Medulla oblongata (tissue), 1 donor: ENCODE results near the gene TRAP1.

Source experiments
- DNase-seq: peaks from one replicate; pipeline ENCODE4 v3.0.0-alpha.2; 2015; ENCODE audit errors: extremely low spot score

TRAP1 gene

DNA sequence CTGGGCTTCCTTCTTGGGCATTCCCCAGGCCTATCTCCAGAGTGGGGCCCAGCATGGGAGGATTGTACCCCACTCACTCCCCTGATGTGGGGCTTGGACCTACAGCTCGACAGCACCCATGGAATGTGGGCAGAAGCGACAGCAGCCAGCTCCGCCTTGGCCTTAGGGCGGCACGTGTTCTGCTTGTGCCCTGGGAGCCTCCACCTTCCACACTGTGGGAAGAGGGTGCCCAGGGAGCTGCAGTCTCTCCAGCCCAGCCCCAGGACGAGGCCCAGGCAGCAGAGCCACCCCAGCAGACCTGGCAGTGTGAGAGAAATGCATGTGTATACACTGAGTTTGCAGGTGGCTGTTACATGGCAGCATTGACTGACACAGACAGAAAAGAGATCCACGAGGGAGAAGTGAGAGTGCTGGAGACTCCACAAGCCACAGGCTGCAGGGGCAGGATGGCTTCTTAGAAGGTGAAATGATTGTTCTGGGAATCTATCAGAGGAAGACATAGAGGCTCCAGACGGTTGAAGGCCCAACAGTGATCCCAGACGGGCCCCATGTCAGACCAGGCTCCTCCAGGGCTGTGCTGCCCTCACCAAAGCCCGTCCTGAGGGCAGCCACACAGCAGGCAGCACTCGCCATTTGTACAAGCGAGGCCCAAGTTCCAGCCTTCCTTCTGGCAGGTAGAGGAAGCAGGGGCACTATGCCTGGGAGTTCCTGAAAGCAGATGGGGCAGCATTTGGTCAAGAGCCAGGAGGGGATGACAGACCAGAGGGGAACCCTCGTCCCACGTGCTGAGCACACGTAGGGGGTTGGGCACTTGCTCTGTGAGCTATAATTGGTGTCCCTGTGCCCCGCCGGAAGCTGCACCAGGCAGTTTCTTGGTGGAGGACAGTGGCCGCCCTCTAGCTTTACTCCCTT lies 65.6 kb downstream of the TRAP1 start:
- no peak for DNase-seq

DNA sequence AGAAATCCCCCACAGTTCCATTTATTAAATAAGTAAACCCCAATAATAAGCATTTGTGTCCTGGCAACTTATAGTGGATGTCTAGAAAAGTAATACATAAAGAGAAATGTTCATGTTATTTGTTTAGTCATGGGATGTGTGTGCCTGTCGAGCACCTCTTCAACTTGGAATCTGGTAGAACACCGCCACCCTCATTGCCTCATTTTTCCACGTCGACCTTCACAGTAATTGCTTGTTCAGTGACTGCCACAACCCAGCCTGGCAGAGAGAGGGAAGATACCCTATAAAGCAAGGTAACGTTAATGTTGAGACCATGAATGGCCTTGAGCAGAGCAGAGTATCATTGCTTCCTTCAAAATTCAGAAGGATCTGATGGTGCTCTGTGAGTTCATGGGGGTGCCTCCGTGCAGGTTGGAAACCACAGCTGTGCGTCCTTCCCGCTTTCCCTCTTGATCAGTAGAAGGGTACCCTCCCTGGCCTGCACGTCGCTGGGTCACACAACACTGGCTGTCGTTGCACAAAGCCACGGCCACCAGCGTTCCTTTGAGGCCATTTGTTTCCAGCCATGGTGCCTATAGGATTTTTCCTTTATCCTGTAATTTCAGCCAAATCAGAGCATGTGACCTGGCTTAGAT lies 66.6 kb downstream of the TRAP1 start:
- DNase-seq, result no peak

DNA sequence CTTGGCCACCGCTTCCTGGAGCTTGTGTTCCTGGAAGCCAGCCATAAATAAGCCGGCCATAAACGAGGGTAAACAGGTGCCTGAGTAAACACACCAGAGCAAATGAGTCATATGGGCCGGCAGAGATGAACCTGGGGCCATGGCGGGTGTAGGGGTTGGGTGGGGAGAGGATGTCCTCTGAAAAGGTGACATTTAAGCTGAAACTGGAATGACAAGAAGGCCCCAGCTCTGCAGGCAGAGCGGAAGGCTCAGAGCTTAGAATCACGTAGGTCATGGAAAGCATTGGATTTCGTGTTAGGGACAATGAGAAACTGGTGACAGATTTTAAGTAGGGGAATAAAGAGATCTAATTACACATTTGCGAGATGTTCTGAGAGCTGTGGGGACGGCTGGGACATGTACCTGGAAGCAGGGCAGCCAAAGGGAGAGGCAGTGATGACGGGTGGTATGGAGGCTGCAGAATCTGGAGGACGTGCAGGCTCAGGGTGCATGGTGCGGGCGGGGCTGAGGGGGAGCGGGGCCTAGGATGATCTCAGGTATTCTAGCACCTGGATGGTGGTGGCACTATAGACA lies 70.9 kb downstream of the TRAP1 start:
- DNase-seq, result no peak

DNA sequence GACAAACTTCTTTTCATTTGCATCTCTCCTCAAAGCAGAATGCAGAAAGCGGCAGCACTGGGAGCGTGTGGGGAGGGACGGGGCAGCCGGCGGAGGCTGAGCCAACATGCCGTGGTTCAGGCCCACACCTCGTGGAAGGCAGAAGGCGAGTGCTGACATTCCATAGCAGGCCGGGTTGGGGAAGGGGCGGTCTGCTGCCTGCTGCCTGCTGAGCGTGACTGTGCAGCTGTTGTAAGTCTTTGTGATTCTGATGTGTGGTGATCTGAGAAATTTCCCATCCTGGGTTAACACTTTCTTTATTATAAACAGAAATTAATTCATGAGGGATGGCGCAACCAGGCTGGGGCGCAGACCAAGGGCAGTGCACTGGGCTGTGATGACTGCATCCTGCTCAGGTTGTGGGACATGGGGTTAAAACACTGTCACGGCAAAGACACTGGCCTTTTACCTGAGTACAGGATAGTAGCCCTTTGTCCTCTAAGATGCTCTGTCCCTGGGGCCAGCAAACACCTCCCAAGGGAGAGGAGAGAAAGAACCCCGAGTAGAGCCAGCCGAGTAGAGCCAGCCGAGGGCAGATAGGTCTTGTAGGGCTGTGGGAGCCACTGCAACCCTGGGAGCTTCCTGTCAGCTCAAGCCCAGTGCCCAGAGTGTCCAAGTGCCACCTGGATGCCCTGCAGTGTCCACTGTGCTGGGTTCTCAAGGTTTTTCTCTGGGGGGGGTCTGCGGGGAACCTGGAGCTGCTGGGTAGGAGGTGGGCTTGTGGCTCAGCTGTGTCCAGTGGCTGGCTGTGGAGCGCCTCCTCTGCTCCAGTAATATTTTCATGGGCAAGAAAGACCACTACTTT lies 71.6 kb downstream of the TRAP1 start:
- DNase-seq, result no peak

DNA sequence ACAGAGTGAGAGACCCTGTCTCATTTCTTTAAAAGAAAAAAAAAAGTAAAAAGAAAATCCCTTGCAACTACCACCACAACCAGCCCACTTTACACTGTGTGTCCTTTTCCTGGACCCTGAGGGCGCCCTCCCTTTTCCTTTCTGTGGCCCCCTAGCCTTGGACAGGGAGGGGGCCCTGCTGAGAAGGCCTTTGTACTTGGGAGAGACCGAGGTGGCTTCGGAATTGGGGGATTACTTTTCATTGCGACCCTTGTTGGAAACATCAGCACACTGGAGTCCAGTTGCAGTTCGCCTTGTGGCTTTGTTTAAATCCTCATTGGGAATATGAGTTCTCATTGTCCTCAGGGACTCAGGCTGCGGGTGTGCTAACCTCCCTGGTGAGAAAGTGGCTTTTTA lies 72.2 kb downstream of the TRAP1 start:
- no peak for DNase-seq

DNA sequence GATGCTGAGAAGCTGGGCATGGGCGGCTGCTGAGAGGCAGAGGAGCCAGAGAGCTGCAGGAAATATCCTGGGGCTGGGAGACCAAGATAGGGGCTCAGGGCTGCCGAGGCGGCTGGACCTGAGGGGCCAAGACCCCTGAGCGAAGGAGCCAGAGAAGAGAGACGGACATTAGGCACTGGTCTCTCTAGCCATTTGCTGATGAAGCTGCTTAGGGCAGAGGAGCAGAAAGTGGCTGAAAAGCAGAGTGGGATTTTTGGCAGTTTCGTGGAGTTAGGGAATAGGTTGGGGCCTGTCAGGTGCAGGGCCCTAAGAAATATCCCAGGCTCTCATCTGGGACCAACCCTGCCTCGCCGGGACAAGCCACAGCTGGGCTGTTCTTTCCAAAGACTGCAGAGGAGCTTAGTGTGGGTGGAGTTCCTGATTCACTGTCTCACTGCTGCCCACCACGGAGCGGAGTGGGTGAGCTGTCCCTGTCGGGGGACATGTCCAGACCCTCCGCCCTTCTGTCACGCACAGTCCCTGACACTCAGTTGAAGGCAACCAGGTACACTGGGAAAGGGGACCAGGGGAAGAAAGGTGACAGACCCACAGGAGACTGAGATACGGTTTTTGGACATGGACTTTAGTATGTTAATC lies 74.1 kb downstream of the TRAP1 start:
- no peak for DNase-seq

DNA sequence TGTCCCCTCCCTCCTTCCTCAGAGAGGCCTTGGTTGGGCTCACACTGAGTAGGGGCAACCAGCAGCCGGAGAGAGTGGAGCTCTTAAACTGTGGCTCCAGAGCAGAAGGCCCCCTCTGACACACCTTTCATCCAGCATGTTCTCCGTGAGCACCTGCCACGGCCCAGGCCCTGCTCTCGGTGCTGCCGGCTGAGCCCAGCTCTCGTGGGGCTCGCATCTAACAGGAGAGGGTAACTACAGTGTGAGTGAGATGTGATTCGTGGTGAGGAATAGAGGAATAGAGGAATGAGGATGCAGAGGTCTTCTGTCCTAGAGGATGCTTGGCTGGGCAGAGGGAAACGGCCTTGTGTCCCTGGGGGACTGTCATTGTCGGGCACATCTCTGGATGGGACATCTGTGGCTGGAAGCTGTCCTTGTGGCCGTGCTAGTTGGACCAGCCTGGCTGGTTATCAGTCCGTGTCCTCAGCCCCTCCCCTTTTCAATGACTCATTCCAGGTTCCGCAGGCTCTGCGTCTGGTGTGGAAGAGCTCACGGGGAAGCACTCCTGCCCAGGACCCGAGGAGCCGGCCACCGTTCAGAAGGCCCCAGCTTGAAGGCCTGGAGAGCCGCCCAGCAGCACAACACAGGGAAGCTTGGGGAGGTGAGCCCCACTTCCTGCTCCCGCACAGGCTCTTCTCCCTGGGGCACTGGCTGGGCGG lies 74.8 kb downstream of the TRAP1 start:
- no peak for DNase-seq

DNA sequence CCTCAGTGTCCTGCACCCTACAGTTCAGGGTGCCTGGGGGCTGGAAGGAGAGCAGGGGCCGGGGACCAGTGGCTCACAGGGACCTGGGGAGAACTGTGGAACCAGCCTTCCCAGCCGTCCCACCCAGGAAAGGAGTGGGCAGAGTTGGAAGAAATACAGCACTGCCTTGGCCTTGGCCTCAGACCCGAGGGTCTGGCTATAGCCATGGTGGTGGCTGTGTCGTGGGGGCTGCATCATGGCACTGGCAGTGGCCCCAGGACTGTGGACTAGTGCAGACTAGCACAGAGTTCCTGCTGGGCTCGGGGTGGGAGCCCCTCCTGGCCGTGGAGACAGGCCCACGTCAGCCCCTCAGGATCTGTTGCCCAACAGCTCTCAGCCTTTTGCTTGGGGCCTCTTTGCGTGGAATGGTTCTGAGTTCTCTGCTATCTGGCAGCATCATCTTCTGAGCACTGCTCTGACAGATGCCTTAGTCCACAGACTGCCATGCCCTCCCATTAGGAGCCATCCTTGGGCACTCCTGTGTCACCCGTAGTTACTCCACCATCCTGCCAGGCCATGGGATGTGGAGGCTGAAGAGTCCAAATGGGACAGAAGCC lies 75.4 kb downstream of the TRAP1 start:
- DNase-seq, result no peak

DNA sequence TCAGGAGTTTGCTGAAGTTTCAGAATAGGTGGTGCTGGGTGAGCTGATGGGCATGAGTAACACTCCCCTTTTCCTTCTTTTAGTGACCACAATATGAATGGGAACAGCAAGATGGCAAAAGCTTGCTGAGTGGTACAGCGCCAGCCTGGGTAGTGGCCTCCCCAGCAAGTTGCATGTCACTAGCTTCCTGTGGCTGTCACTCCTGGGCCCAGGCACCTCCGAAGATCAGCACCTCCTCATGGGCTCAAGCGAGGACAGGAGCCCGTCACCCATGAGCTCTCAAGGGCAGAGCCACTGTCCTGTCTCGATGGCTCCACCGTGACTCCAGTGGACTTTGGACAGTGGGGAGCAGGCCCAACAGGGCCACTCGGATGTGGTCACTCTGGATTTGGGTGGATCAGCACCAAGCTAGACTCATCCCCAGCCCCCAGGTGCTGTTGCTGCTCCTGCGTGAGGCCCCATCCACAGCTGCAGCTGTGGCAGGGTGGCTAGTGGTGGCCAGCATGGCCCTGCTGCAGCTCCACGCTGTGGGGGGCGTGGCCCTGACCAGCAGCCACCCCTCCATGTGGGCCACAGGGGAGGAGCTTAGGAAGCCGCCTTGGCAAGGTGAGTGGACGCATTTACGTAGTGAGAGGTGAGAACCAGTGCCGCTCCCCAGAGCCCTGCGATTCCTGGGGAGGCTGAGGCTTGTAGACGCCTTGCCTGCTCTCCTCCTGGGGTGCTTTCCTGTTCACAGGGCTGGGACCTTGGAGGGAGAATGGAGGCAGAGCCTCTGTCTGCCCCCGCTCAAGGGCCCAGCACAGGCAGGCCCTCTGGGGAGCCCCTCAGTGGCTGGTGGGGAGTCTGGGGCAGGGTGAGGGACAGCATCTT lies 76.5 kb downstream of the TRAP1 start:
- no peak for DNase-seq

DNA sequence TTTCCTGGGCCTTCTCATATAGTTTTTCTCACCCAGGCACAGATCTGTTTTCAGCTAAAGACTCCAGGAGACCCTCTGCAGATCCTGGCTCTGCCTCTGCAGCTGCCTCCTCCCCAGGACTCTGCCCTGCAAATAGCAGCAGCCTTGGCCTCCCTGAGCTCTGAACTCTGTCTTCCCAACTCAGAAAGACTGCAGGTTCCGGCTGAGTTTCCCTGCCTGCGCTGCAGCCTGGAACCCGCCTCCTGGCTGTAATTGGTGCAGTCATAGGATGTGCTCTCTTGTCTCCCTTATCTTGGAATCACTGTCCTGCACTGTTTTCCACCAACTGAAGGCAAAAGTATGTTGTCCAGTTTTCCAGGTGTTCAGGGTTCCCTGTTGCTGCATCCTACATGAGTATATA lies 77.1 kb downstream of the TRAP1 start:
- DNase-seq, result no peak

DNA sequence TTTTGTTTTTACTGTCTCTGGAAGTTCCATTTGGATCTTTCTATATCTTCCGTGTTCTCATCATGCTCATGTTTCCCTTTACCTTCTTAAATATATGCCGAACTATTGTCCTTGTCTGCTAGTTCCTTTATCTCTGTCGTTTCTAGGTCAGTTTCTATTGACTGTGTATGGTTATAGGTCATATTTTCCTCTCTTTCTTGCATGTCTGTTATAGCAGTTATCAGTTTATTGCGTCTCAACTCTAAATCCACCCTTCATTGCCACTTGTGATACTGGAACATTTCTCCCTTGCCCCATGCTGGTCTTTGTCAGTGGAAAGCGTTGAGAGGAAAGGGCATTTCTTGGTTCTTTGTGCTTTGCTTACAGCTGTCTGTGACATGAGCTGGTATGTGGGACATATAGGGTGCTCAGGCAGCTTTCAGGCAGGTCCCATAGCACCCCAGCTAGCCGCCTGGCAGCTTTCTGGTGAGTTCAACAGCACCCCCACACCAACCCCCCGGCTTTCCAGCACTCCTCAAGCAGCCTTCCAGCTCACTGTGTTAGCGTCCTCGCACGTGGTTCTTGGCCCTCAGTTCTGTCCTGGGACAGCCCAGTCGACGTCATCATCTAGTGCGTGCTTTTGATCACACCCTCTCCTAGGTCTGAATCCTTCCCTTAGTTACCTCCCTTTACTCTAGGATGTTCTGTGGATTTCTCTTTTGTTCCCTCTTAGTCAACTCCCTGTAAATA lies 78.2 kb downstream of the TRAP1 start:
- DNase-seq, result no peak

DNA sequence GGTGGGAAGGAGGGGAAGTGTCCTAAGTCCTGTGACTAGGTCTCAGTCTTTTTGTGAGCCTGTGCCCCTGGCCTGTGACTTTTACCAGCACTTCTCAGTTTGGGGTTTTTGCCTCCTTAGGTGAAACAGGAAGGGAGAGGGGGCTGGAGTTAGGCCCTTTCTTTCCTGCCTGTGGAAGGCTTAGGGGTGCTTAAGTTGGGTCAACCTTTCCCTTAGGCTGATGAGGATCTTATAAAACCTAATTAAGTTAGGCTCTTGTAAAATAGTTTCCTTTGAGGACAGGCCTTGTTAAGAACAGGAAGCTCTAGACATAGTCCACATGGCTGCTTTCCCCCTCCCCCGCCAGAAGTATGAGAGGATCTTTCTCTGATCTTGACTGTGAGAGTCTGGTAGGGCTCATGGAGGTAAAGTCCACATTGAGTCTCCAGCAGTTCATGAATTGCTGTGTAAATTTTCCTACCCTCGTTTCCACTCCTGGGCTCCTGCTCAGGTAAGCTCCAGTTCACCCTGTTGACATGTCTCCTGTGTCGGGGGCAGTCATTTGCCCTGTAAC lies 79.9 kb downstream of the TRAP1 start:
- no peak for DNase-seq

DNA sequence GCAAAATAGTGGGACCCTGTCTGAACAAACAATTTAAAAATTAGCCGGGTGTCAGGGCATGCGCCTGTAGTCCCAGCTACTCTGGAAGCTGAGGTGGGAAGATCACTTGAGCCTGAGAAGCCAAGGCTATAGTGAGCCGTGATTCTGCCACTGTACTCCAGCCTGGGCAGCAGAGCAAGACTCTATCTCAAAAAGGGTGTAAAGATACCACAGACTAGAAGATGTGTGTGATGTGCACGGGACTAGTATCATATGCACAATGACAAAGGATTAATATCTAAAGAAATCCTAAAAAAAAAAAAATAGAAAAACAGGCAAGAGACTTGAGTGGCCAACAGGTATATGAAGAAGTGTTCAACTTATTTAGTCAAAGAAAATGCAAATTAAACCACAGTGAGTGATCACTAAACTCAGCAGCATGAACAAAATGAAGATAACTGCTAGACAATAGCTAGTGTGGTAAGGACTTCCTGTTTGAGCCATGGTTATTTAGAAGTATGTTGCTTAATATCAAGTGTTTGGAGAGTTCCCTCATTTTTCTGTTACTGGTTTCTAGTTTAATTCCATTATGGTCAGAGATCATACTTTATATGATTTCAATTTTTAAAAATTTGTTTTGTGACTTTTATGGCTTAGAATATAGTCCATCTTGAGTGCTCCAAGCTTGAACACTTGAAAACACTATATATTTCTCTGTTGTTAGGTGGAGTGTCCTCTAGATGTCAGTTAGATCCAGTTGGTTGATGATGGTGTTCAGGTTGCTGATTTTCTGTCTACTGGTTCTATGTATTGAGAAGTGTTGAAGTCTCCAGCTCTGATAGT lies 91.2 kb downstream of the TRAP1 start:
- no peak for DNase-seq

DNA sequence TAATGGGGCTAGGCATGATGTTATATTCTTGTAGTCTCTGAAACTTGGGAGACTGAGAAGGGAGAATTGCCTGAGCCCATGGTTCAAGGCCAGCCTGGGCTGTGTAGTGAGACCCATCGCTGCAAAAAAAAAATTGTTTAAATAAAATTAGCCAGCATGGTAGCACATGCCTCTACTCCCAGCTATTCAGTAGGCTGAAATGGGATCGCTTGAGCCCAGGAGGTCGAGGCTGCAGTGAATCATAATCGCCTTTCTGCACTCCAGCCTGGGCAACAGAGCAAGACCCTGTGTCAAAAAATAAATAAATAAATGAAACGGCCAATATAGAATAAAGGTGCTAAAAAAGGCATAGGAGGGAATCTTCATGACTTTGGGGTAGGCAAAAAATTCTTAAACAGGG lies 92.0 kb downstream of the TRAP1 start:
- no peak for DNase-seq

DNA sequence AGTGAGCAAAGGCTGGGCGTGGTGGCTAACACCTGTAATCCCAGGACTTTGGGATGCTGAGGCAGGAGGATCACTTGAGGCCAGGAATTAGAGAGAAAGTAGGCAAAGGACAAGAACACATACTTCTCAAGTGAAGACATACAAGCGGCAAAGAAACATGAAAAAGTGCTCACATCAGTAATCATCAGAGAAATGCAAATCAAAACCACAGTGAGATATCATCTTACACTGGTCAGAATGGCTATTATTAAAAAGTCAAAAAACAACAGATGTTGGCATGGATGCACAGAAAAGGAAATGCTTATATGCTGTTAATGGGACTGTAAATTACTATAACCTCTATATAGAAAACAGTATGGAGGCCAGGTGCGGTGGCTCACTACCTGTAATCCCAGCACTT lies 93.7 kb downstream of the TRAP1 start:
- no peak for DNase-seq

DNA sequence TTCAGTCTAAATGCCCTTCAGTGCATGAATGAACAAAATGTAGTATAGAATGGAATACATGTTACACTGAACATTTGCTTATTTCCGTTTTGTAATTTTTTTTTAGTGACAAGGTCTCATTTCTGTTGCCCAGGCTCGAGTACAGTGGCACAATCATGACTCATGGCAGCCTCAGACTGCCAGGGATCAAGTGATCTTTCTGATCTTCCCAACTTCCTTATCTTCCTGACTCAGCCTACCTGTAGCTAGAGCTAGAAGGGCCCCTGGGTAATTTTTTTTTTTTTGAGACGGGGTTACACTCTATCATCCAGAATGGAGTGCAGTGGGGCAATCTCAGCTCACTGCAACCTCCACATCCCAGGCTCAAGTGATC lies 98.6 kb downstream of the TRAP1 start:
- no peak for DNase-seq

DNA sequence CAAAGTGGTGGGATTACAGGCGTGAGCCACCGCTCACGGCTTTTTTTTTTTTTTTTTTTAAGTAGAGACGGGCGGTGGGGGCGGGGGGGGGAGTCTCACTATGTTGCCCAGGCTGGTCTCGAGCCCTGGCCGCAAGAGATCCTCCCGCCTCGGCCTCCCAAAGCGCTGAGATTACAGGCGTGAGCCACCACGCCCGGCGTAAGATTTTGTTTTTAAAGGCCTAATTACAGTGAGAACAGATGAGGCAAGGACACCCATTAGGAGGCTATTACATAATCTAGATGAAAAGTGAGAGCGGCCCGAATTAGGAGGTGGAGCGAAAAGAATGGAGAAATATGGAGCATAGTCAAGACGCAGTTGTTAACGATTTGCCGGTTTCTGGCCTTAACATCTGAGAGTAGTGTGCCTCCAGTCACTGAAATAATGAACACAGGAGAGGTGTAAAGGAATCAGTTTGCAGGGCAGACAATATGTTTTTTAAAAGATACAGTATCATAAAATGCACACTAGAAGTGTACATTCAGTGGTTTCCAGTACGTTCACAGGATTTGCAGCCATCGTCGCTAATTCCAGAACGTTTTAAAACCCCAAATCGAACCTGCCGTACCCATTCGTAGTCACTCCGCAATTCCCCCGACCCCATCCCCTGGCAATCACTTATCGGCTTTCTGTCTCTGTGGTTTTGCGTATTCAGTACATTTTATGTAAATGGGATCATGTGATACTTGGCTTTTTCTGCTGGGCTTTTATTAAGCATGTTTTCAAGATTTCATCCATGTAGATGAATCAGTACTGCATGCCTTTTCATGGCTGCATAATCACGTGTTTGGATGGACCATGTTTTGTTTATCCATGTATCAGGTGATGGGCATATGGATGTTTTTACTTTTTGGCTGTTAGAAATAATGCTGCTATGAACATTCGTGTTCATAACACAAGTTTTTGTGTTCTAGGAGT lies 104.5 kb downstream of the TRAP1 start:
- no peak for DNase-seq
